GM23338 (cell line): ENCODE data around the gene CD82. TPM values are rescaled to one million over a fixed set of nuclear protein-coding genes. Genes with fewer than 3 reads are reported as not detected.

ENCODE experiments used
- ATAC-seq: fragments of 200-7000 bp; cut with Tn5 transposase; 3 replicates; pipeline ENCODE4 v1.9.1; 2020
- DNase-seq: peaks from one replicate; pipeline ENCODE4 v3.0.0-alpha.2; 2015; ENCODE audit warnings: low spot score
- H2AFZ ChIP-seq: fragments of 200-600 bp; sonication (generic); 2 replicates; pipeline ENCODE4 v1.8.0; 2016; ENCODE audit warnings: antibody characterized with exemption, mild to moderate bottlenecking, moderate library complexity
- H3F3A ChIP-seq: fragments of 200-600 bp; sonication (generic); replicated peaks from 2 replicates; pipeline ENCODE4 v1.8.0; 2017; ENCODE audit warnings: antibody characterized with exemption, mixed run types, low read depth
- H3K27ac ChIP-seq: fragments of 200-600 bp; sonication (generic); 2 replicates; pipeline ENCODE4 v1.6.1; 2016; ENCODE audit warnings: low read depth
- H3K27me3 ChIP-seq: fragments of 200-600 bp; sonication (generic); 2 replicates; pipeline ENCODE4 v1.8.0; 2016; ENCODE audit warnings: mild to moderate bottlenecking, mixed run types, moderate library complexity; ENCODE audit not compliant: insufficient read depth
- H3K36me3 ChIP-seq: fragments of 200-600 bp; sonication (generic); 2 replicates; pipeline ENCODE4 v1.8.0; 2016; ENCODE audit warnings: mild to moderate bottlenecking; ENCODE audit not compliant: insufficient read depth
- H3K4me1 ChIP-seq: fragments of 200-600 bp; sonication (generic); 2 replicates; pipeline ENCODE4 v1.8.0; 2016; ENCODE audit warnings: mild to moderate bottlenecking, moderate library complexity; ENCODE audit not compliant: insufficient read depth
- H3K4me2 ChIP-seq: fragments of 200-600 bp; sonication (generic); 2 replicates; pipeline ENCODE4 v1.7.1; 2017; ENCODE audit warnings: mixed run types
- H3K4me3 ChIP-seq: fragments of 200-600 bp; sonication (generic); 2 replicates; pipeline ENCODE4 v1.6.1; 2016; ENCODE audit warnings: mixed run types
- H3K79me2 ChIP-seq: fragments of 200-600 bp; sonication (generic); replicated peaks from 2 replicates; pipeline ENCODE4 v1.8.0; 2017; ENCODE audit warnings: mild to moderate bottlenecking; ENCODE audit not compliant: insufficient read depth
- H3K9me2 ChIP-seq: fragments of 200-600 bp; sonication (generic); 2 replicates; pipeline ENCODE4 v1.8.0; 2017; ENCODE audit not compliant: insufficient read depth
- H4K20me1 ChIP-seq: fragments of 200-600 bp; sonication (generic); replicated peaks from 2 replicates; pipeline ENCODE4 v1.8.0; 2017; ENCODE audit warnings: mild to moderate bottlenecking; ENCODE audit not compliant: insufficient read depth
- H3K27ac Mint-ChIP-seq: 2 replicates; pipeline ENCODE4 v1.8.0; 2020; ENCODE audit warnings: inconsistent platforms, mild to moderate bottlenecking, moderate library complexity, mixed read lengths
- H3K27me3 Mint-ChIP-seq: 3 replicates; pipeline ENCODE4 v1.8.0; 2022; ENCODE audit warnings: low read depth, mild to moderate bottlenecking, moderate library complexity, mixed read lengths, inconsistent platforms; ENCODE audit not compliant: insufficient read depth, poor library complexity
- H3K36me3 Mint-ChIP-seq: 3 replicates; pipeline ENCODE4 v1.8.0; 2021; ENCODE audit warnings: low read depth, mild to moderate bottlenecking, inconsistent platforms, moderate library complexity, mixed read lengths
- H3K4me1 Mint-ChIP-seq: 3 replicates; pipeline ENCODE4 v1.8.0; 2020; ENCODE audit warnings: mild to moderate bottlenecking, inconsistent platforms, mixed read lengths
- H3K4me3 Mint-ChIP-seq: 3 replicates; pipeline ENCODE4 v1.8.0; 2021; ENCODE audit warnings: moderate library complexity, mild to moderate bottlenecking, inconsistent platforms, mixed read lengths
- H3K9me3 Mint-ChIP-seq: 3 replicates; pipeline ENCODE4 v1.8.0; 2020; ENCODE audit warnings: moderate library complexity, mild to moderate bottlenecking, inconsistent platforms, mixed read lengths
- CREB1 ChIP-seq: fragments of 250-450 bp; sonication (Bioruptor Pico); IDR thresholded peaks from 2 replicates; pipeline ENCODE4 v1.5.0; 2020; ENCODE audit warnings: low read depth, mild to moderate bottlenecking, moderate library complexity
- EZH2 ChIP-seq: fragments of 200-600 bp; sonication (generic); IDR thresholded peaks from one replicate; pipeline ENCODE4 v1.8.0; 2017; ENCODE audit warnings: antibody characterized with exemption, mild to moderate bottlenecking, low read depth; ENCODE audit not compliant: unreplicated experiment
- EZH2phosphoT487 ChIP-seq: fragments of 200-600 bp; sonication (generic); IDR thresholded peaks from one replicate; pipeline ENCODE4 v1.8.1; 2018; ENCODE audit warnings: antibody characterized with exemption; ENCODE audit not compliant: unreplicated experiment
- JUNB ChIP-seq: IDR thresholded peaks from one replicate; pipeline ENCODE4 v1.6.1; 2016; ENCODE audit warnings: antibody characterized with exemption; ENCODE audit not compliant: unreplicated experiment
- NANOG ChIP-seq: IDR thresholded peaks from 2 replicates; pipeline ENCODE4 v1.6.1; 2016; ENCODE audit warnings: antibody characterized with exemption, borderline replicate concordance
- POLR2AphosphoS5 ChIP-seq: IDR thresholded peaks from 2 replicates; pipeline ENCODE4 v1.6.1; 2016; ENCODE audit warnings: antibody characterized with exemption, low read depth
- REST ChIP-seq: IDR thresholded peaks from one replicate; pipeline ENCODE4 v1.6.1; 2018; ENCODE audit warnings: antibody characterized with exemption; ENCODE audit not compliant: unreplicated experiment
- STAT1 ChIP-seq: IDR thresholded peaks from one replicate; pipeline ENCODE4 v1.6.1; 2016; ENCODE audit warnings: antibody characterized with exemption; ENCODE audit not compliant: unreplicated experiment
- ZNF114 ChIP-seq: fragments of 250-450 bp; sonication (Bioruptor Pico); IDR thresholded peaks from 2 replicates; pipeline ENCODE4 v1.5.0; 2020; ENCODE audit warnings: mild to moderate bottlenecking, moderate library complexity
- ZNF331 ChIP-seq: fragments of 250-450 bp; sonication (Bioruptor Pico); IDR thresholded peaks from 2 replicates; pipeline ENCODE4 v1.5.0; 2020; ENCODE audit warnings: low read depth, mild to moderate bottlenecking, moderate library complexity
- ZNF462 ChIP-seq: fragments of 250-450 bp; sonication (Bioruptor Pico); IDR thresholded peaks from 2 replicates; pipeline ENCODE4 v1.5.0; 2020; ENCODE audit warnings: mild to moderate bottlenecking, moderate library complexity
- polyA plus RNA-seq: library from polyadenylated mRNA; unstranded; fragments of >200 nt; fragmentation: Nextera tagmentation; extraction: Ambion mirVana; gene quantifications from 2 replicates; pipeline ENCODE4 v1.2.1, GENCODE V29; 2016
- total RNA-seq: library from RNA; depleted of rRNA; stranded (reverse); fragments of >200 nt; shearing (Covaris generic); gene quantifications from 2 replicates; pipeline ENCODE4 v1.2.3, GENCODE V29; 2014
- TF ChIP-seq, protein P1 (sequence below), 2 experiments: fragments of 200-600 bp in 1 of 2; sonication (generic) in 1 of 2; conservative IDR thresholded peaks; 2 replicates each; pipeline versions ENCODE4 v1.5.1 to v1.6.1; 2016 to 2017; ENCODE audit warnings: antibody characterized with exemption in 2 of 2, low read depth in 2 of 2, mild to moderate bottlenecking in 2 of 2, moderate library complexity in 1 of 2

The CD82 gene
- total and polyA plus RNA-seq, 2 experiments from 2014 or later, result 4.4 to 4.9 TPM

DNA sequence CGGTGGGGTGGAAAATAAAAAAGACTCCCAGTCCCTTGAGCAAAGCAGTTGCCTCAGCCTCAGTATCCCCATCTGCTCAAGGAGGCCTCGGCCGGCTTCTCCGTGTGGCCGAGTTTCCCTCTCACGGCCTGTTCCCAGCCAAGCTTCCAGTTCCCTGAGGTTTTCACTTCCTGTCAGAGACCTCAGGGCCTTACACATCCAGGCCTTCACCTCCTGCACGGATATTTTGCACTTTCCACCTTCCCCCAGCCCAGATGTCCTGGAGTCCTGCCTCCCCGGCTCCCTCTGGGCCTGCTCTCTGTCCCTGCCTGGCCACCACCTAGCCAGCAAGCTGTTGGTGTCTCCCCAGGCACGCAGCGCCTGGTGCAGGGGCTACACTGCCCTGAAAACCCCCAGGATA is 41.1 kb upstream of the CD82 start:
- no peaks in the 10 kb centered on the region for H3K79me2 ChIP-seq
- Mint-ChIP-seq H3K27me3 (peaks cover 20% of the 10 kb centered on the region), H3K27ac (no peak overlapping the region), H3K9me3 (no peaks in the 10 kb centered on the region), H3K36me3 (no peaks in the 10 kb centered on the region; the same call in 2 of the 3 replicates), H3K4me1 (peaks cover 26% of the 10 kb centered on the region), H3K4me3 (no peak overlapping the region)
- ATAC-seq, result no peak
- H4K20me1 ChIP-seq, result no peaks in the 10 kb centered on the region
- no peaks in the 10 kb centered on the region for H3F3A ChIP-seq
- peaks cover 4% of the 10 kb centered on the region; the same call in 1 of the 2 replicates for H3K4me1 ChIP-seq
- H3K27me3 ChIP-seq, result no peaks in the 10 kb centered on the region
- no peak for TF ChIP-seq EZH2
- no peak for TF ChIP-seq ZNF462
- no peak for TF ChIP-seq EZH2phosphoT487
- TF ChIP-seq NANOG, result no peak
- TF ChIP-seq STAT1, result no peak
- no peak for TF ChIP-seq POLR2AphosphoS5
- no peak for TF ChIP-seq ZNF114 (CRISPR knock-in tag)
- TF ChIP-seq JUNB, result no peak
- TF ChIP-seq, protein P1, sequence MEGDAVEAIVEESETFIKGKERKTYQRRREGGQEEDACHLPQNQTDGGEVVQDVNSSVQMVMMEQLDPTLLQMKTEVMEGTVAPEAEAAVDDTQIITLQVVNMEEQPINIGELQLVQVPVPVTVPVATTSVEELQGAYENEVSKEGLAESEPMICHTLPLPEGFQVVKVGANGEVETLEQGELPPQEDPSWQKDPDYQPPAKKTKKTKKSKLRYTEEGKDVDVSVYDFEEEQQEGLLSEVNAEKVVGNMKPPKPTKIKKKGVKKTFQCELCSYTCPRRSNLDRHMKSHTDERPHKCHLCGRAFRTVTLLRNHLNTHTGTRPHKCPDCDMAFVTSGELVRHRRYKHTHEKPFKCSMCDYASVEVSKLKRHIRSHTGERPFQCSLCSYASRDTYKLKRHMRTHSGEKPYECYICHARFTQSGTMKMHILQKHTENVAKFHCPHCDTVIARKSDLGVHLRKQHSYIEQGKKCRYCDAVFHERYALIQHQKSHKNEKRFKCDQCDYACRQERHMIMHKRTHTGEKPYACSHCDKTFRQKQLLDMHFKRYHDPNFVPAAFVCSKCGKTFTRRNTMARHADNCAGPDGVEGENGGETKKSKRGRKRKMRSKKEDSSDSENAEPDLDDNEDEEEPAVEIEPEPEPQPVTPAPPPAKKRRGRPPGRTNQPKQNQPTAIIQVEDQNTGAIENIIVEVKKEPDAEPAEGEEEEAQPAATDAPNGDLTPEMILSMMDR (conservative IDR thresholded peaks at IDR 0.05; ENCODE audit: low read depth in 2 of 2), result no peak
- TF ChIP-seq REST, result no peak
- TF ChIP-seq CREB1 (CRISPR knock-in tag), result no peak
- no peak for TF ChIP-seq ZNF331 (CRISPR knock-in tag)
- DNase-seq, result no peak
- H3K9me2 ChIP-seq, result no peaks in the 10 kb centered on the region
- no peak overlapping the region for H3K4me3 ChIP-seq
- H3K36me3 ChIP-seq, result no peaks in the 10 kb centered on the region
- H2AFZ ChIP-seq, result no peak overlapping the region
- H3K27ac ChIP-seq, result no peak overlapping the region
- H3K4me2 ChIP-seq, result no peak overlapping the region
